Measurements from ENCODE around the gene BTBD9. TPM values are rescaled to one million over a fixed set of nuclear protein-coding genes. Genes with fewer than 3 reads are reported as not detected.

BTBD9 gene
- total RNA-seq, 4 donors from 2014 or later, result 15.4 to 50.0 (median 21.9) TPM

- H3K4me1 ChIP-seq, result no peaks in the 10 kb centered on the region
- H3K27ac ChIP-seq, result no peak overlapping the region
- WGBS, result 91% methylated on average over 22 of the region's 22 CpGs
- H3K36me3 ChIP-seq, result peaks cover 18% of the 10 kb centered on the region
- TF ChIP-seq EP300 (IDR thresholded peaks at IDR 0.05) (no peak), POLR2A (IDR thresholded peaks at IDR 0.05) (no peak), CTCF (IDR thresholded peaks at IDR 0.05) (no peak), POLR2AphosphoS5 (IDR thresholded peaks at IDR 0.05) (no peak)
- DNase-seq (ENCODE audit: low spot score in 2 of 2), result no peak
- no peaks in the 10 kb centered on the region for H3K27me3 ChIP-seq
- H3K4me3 ChIP-seq, result no peak overlapping the region
- H3K9me3 ChIP-seq, result no peaks in the 10 kb centered on the region
These were observed 464.8 kb downstream of the BTBD9 start for GRCh38 chr6:38174806-38175495.

- WGBS, result 94% methylated on average over 8 of the region's 8 CpGs
- peaks cover 18% of the 10 kb centered on the region for H3K36me3 ChIP-seq
- no peak for TF ChIP-seq POLR2A (IDR thresholded peaks at IDR 0.05)
- TF ChIP-seq CTCF (IDR thresholded peaks at IDR 0.05), result no peak
- no peak for TF ChIP-seq EP300 (IDR thresholded peaks at IDR 0.05)
- no peak for TF ChIP-seq POLR2AphosphoS5 (IDR thresholded peaks at IDR 0.05)
- no peak overlapping the region for H3K27ac ChIP-seq
- no peaks in the 10 kb centered on the region for H3K9me3 ChIP-seq
- H3K4me3 ChIP-seq, result no peak overlapping the region
- H3K27me3 ChIP-seq, result no peaks in the 10 kb centered on the region
- no peak for DNase-seq (ENCODE audit: low spot score in 2 of 2)
- H3K4me1 ChIP-seq, result no peaks in the 10 kb centered on the region
These were observed 465.4 kb downstream of the BTBD9 start for GRCh38 chr6:38174315-38174714.

GRCh38 chr6:38173909-38174308 lies 465.8 kb downstream of the BTBD9 start:
- WGBS, result 86% methylated on average over 11 of the region's 11 CpGs
- Histone ChIP-seq H3K36me3 (peaks cover 18% of the 10 kb centered on the region), H3K4me1 (no peaks in the 10 kb centered on the region), H3K27ac (no peak overlapping the region), H3K27me3 (no peaks in the 10 kb centered on the region), H3K4me3 (no peak overlapping the region), H3K9me3 (no peaks in the 10 kb centered on the region)
- DNase-seq (ENCODE audit: low spot score in 2 of 2), result no peak
- TF ChIP-seq POLR2A (IDR thresholded peaks at IDR 0.05) (no peak), CTCF (IDR thresholded peaks at IDR 0.05) (no peak), EP300 (IDR thresholded peaks at IDR 0.05) (no peak), POLR2AphosphoS5 (IDR thresholded peaks at IDR 0.05) (no peak)

GRCh38 chr6:38172739-38173410 lies 466.9 kb downstream of the BTBD9 start:
- Histone ChIP-seq H3K36me3 (peaks cover 18% of the 10 kb centered on the region), H3K27ac (no peak overlapping the region), H3K4me1 (no peaks in the 10 kb centered on the region), H3K4me3 (no peak overlapping the region), H3K9me3 (no peaks in the 10 kb centered on the region), H3K27me3 (no peaks in the 10 kb centered on the region)
- DNase-seq (ENCODE audit: low spot score in 2 of 2), result no peak
- 88% methylated on average over 10 of the region's 15 CpGs for WGBS
- TF ChIP-seq CTCF (IDR thresholded peaks at IDR 0.05), result no peak
- no peak for TF ChIP-seq POLR2AphosphoS5 (IDR thresholded peaks at IDR 0.05)
- TF ChIP-seq EP300 (IDR thresholded peaks at IDR 0.05), result no peak
- TF ChIP-seq POLR2A (IDR thresholded peaks at IDR 0.05), result no peak

- H3K4me1 ChIP-seq, result no peaks in the 10 kb centered on the region
- no peak for DNase-seq (ENCODE audit: low spot score in 2 of 2)
- WGBS, result 81% methylated on average over 11 of the region's 13 CpGs
- TF ChIP-seq EP300 (IDR thresholded peaks at IDR 0.05) (no peak), POLR2A (IDR thresholded peaks at IDR 0.05) (no peak), POLR2AphosphoS5 (IDR thresholded peaks at IDR 0.05) (no peak), CTCF (IDR thresholded peaks at IDR 0.05) (no peak)
- H3K27me3 ChIP-seq, result no peaks in the 10 kb centered on the region
- no peak overlapping the region for H3K27ac ChIP-seq
- no peaks in the 10 kb centered on the region for H3K9me3 ChIP-seq
- H3K4me3 ChIP-seq, result no peak overlapping the region
- peaks cover 18% of the 10 kb centered on the region for H3K36me3 ChIP-seq
These were observed 467.6 kb downstream of the BTBD9 start for GRCh38 chr6:38171997-38172738.
